VCaP (cell line): ENCODE data around the gene PLCL2.

Experiments
- H3K27ac ChIP-seq: fragments of 450-650 bp; 2 replicates; pipeline ENCODE4 v1.5.1; 2017
- TF ChIP-seq, protein P1 (sequence below): fragments of 450-650 bp; conservative IDR thresholded peaks from 2 replicates; pipeline ENCODE4 v1.5.1; 2017; ENCODE audit warnings: mild to moderate bottlenecking, moderate library complexity

The PLCL2 gene

DNA sequence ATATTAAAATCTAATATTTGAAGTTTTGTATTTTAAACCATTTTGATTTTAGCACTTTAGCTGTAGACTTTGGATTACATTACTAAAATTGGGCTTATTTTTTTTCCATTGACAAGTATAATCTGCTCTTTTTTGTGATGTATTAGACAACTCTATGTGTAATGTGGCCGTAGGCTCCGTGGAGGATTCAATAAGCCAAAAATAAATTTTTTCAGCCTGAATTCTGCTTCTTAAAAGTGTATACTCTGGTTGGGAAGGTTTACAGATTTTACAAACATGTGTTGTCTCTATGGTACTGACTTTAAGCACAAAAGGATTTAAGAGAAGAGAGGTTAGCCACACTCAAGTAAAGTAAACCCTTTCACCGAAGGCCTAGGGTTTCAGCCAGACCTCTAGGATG lies 110.8 kb downstream of the PLCL2 start:
- TF ChIP-seq, protein P1, sequence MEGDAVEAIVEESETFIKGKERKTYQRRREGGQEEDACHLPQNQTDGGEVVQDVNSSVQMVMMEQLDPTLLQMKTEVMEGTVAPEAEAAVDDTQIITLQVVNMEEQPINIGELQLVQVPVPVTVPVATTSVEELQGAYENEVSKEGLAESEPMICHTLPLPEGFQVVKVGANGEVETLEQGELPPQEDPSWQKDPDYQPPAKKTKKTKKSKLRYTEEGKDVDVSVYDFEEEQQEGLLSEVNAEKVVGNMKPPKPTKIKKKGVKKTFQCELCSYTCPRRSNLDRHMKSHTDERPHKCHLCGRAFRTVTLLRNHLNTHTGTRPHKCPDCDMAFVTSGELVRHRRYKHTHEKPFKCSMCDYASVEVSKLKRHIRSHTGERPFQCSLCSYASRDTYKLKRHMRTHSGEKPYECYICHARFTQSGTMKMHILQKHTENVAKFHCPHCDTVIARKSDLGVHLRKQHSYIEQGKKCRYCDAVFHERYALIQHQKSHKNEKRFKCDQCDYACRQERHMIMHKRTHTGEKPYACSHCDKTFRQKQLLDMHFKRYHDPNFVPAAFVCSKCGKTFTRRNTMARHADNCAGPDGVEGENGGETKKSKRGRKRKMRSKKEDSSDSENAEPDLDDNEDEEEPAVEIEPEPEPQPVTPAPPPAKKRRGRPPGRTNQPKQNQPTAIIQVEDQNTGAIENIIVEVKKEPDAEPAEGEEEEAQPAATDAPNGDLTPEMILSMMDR = no peak
- peak overlapping the region; percentile 9; the same call in 1 of the 2 replicates for H3K27ac ChIP-seq

DNA sequence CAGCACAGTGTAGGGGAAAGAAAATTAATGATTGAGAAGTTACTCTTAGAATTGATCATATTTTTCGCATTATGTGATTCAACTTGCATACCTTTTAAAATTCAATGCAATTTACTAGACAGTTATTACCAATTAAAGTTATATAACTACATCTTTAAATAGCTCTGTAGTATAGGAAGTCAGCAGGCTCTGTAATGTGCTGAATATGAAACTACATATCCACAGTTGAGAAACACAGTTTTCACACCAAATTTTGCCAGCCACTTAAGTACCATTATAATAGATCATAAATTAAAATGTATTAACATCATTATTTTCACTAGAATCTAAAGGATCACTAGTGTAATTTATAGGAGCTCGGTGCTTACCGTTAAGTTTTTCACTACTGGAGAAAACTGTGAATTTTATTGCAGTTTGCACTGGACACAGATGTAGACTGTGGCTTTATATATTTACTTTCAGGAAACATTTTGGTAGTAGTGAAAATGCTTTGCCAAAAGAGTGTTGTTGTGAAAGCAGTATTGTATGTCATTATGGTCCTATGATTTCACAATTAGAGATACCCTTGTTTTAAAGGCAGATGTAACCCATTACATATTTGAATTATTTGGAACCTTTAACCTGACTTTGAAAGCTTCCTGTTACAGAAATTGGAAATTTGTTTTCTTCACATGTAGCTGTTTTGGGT lies 113.6 kb downstream of the PLCL2 start:
- TF ChIP-seq, protein P1 = no peak
- H3K27ac ChIP-seq = no peak overlapping the region

DNA sequence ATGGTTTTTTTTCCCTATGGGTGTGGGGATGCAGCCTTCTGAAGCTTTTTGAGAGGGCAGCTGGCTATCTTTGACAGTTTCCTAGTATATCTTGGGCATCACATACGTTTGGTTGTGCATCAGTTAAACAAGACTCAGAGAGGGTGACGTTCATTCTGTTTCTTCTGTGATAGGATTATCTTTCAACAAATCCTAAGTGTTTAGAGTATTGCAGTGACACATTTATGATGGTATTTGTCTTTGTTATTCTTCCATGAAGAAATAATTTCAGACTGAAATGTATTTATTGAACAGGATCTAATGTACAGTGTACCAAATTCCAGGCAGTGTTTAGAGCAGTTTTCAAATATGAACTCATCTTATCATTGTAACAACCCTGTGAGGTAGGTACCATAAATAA lies 114.4 kb downstream of the PLCL2 start:
- TF ChIP-seq, protein P1 = no peak
- no peak overlapping the region for H3K27ac ChIP-seq

DNA sequence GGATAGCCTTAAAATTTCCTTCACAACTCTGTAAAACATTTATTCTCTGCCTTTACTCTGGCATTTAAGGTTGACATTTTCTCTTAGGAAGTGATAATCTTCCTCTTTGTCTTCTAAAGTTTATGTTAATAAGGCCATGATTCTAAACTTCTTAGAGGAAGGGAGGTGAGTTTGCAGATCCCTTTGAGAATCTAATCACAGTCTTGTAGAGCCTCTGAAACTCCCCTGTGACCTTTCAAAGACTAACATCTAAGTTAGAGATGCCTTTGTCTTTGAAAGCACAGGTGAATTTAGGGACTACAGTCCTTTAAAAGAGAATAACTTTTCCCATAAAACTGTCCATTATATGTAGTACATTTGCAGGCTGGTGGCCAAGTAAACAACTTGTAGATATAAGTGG lies 115.1 kb downstream of the PLCL2 start:
- H3K27ac ChIP-seq = no peak overlapping the region
- TF ChIP-seq, protein P1 = no peak

DNA sequence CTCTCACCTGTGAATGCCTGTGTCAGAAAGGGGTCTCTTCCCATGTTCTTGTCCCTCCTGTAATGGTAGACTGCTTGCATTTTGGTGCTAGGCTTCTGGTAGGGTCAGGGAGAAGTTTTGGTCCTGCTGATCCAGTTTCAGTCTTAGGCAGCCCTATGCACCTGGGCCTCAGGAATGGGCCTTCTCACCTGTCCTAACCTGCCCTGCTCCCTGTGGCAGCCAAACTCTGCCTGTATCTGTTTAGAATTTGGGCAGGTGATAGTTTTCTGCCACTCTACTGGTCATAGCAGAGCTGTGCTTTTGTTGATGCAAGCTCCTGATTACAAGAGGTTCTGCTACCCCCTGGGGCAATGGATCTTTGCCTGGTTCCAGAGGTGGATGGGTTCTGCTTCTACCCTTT lies 118.7 kb downstream of the PLCL2 start:
- TF ChIP-seq, protein P1 = no peak
- no peak overlapping the region for H3K27ac ChIP-seq

DNA sequence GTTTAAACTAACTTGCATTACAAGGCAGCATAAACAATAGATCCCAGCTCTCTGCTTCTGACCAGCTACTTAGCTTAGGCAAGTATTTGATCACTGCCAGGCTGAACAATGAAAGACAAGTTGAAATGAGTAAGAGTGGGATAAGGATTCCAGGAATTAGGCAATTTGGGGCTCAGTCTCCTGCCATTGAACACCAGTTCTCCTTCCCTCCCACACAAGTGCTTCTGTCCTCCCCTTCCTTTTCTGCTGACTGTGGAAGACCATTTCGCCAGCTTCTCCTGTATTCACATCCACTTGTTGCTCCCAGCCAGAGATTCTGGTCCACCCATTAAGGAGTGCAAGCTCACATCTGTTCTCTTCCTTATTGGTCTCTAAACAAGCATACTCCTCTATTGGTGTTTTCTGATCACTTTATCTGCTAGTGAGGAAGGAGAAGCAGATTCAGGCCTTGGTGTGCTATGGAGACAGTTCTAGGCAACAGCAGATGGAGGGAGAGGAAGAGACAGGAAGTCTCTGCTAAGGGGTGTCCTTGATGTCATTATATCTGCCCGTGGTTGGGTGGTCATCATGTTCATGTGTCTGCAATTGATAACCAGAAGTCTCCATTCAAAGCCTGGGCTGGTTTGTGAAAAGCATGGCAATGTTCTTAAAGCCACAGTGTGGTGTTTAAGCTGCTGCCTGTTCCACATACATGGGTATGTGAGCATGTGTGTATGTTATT lies 121.5 kb downstream of the PLCL2 start:
- TF ChIP-seq, protein P1 = no peak
- no peak overlapping the region for H3K27ac ChIP-seq

DNA sequence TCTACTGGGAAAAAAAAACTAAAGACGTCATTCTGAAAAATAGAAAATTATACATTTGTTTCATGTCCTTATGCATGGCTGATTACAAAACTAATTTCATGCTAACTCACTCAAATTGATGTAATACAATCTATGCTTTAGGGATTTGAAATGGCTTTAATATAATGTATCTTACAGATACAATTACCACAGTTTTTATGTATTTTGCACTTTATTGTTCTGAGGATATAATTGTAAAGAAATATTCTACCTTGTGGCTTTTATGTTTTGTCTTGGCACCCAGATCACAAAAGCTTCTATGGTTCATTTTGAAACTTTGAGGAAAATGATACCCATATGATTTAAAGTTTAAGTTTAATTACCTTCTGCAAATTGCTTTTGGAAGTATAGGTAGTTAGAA lies 122.5 kb downstream of the PLCL2 start:
- no peak overlapping the region for H3K27ac ChIP-seq
- TF ChIP-seq, protein P1 = no peak
